Right atrium auricular region (tissue), 2 donors: Measurements from ENCODE around the gene PTGDS. TPM values are rescaled to one million over a fixed set of nuclear protein-coding genes. Genes with fewer than 3 reads are reported as not detected.

Experiments
- DNase-seq: peaks from one replicate; pipeline ENCODE4 v3.0.0-alpha.2; 2019; ENCODE audit warnings: low spot score
- H3K27ac ChIP-seq, 2 donors: fragments of 200-600 bp; sonication (generic); 1 replicate in 1 of 2; 2 replicates in 1 of 2; pipeline ENCODE4 v1.5.1; 2016 to 2019
- H3K27me3 ChIP-seq, 2 donors: fragments of 200-600 bp; sonication (generic); one replicate each; pipeline versions ENCODE4 v1.5.1 to v1.6.0; 2017 to 2019
- H3K36me3 ChIP-seq: fragments of 200-600 bp; sonication (generic); one replicate; pipeline ENCODE4 v1.5.1; 2016
- H3K4me1 ChIP-seq, 2 donors: fragments of 200-600 bp; sonication (generic); one replicate each; pipeline versions ENCODE4 v1.5.1 to v1.6.0; 2017 to 2019
- H3K4me3 ChIP-seq, 2 donors: fragments of 200-600 bp; sonication (generic); 1 replicate in 1 of 2; 2 replicates in 1 of 2; pipeline ENCODE4 v1.5.1; 2017 to 2019; ENCODE audit warnings: mild to moderate bottlenecking in 1 of 2, moderate library complexity in 1 of 2
- H3K9me3 ChIP-seq, 2 donors: fragments of 200-600 bp; sonication (generic); one replicate each; pipeline ENCODE4 v1.5.1; 2019
- CTCF ChIP-seq, 2 donors: fragments of 200-600 bp; sonication (generic); IDR thresholded peaks; one replicate each; pipeline ENCODE4 v1.5.1; 2019; ENCODE audit warnings: antibody characterized with exemption in 2 of 2
- total RNA-seq, 2 donors: library from RNA; depleted of rRNA; stranded (reverse); fragments of >200 nt; gene quantifications; one replicate each; pipeline ENCODE4 v1.1.0, GENCODE V29; 2016

Gene PTGDS
- total RNA-seq, 2 donors from 2014 or later, result 1,799 to 2,426 TPM

GRCh38 chr9:137015540-137015930 is 38.2 kb downstream of the PTGDS start:
- DNase-seq, result no peak
- H3K9me3 ChIP-seq, result no peaks in the 10 kb centered on the region
- no peaks in the 10 kb centered on the region for H3K4me1 ChIP-seq
- H3K4me3 ChIP-seq, result no peak overlapping the region
- H3K36me3 ChIP-seq, result peaks cover 45% of the 10 kb centered on the region
- H3K27ac ChIP-seq, result no peak overlapping the region
- no peak for TF ChIP-seq CTCF (IDR thresholded peaks at IDR 0.05)
- H3K27me3 ChIP-seq, result no peaks in the 10 kb centered on the region

DNA sequence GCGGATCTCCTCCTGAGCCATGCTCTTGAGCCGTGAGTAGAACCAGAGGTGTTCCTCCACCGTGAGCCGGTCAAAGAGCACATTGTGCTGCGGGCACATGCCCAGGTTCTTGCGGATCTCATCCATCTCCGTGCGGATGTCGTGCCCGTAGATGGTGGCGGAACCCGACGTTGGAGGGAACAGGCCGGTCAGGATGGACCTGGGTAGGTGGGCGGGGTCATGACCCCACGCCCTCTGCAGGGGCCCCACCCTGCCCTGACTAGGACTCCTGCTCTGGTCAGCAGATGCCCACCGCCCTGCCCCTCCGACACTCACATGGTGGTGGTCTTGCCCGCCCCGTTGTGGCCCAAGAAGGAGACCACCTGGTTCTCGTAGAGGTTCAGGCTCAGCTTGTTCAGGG is 38.7 kb downstream of the PTGDS start:
- no peaks in the 10 kb centered on the region for H3K27me3 ChIP-seq

DNA sequence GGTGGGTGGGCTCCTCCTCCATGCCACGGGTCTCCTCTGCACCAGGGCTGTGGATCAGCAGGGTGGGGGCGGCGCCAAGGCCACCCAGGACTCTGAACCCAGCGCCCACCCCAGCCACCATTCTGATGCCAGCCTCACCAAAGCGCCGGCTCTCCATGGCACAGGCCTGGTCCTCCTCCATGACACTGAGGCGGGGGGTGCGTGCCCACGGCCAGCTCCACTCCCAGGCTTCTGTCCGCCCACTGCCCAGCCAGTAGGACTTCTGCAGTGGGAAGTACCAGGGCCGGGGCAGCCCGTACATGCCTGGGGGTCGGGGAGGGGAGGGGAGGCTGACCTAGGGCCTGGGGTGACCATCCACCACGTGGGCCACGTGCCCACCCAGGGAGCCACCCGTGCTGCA is 39.1 kb downstream of the PTGDS start:
- no peak for TF ChIP-seq CTCF (IDR thresholded peaks at IDR 0.05)
- no peak overlapping the region for H3K4me3 ChIP-seq
- peaks cover 40% of the 10 kb centered on the region for H3K36me3 ChIP-seq

More for the DNA sequence above, 38.7 kb downstream of the PTGDS start:
- no peak overlapping the region for H3K4me3 ChIP-seq
- no peak overlapping the region for H3K27ac ChIP-seq
- no peak for DNase-seq
- TF ChIP-seq CTCF (IDR thresholded peaks at IDR 0.05), result no peak
- no peaks in the 10 kb centered on the region for H3K4me1 ChIP-seq
- peaks cover 45% of the 10 kb centered on the region for H3K36me3 ChIP-seq
- H3K9me3 ChIP-seq, result no peaks in the 10 kb centered on the region

DNA sequence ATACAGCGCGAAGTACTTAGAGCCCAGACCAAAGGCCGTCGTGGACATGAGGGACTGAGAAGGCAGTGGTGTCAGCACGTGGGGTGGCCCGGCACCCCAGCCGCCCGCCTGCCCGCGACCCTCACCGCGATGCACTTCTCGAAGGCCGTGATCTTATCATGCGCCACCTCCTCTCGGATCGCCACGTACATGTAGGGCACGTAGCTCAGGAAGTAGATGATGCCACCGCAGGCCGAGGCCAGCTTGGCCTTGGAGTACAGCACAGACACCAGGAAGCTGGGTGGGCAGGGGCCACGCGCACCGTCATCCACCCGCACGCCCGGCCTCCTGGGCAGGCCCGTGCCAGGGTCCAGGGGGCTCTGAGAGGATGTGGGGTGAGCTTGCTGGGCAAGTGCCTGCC is 39.8 kb downstream of the PTGDS start:
- no peak for TF ChIP-seq CTCF (IDR thresholded peaks at IDR 0.05)
- Histone ChIP-seq H3K4me1 (no peaks in the 10 kb centered on the region), H3K9me3 (no peaks in the 10 kb centered on the region), H3K27me3 (no peaks in the 10 kb centered on the region), H3K4me3 (no peak overlapping the region), H3K36me3 (peaks cover 34% of the 10 kb centered on the region), H3K27ac (no peak overlapping the region)
- DNase-seq, result no peak

More for the DNA sequence above, 39.1 kb downstream of the PTGDS start:
- DNase-seq, result no peak
- Histone ChIP-seq H3K27me3 (no peaks in the 10 kb centered on the region), H3K9me3 (no peaks in the 10 kb centered on the region), H3K27ac (no peak overlapping the region), H3K4me1 (no peaks in the 10 kb centered on the region)

DNA sequence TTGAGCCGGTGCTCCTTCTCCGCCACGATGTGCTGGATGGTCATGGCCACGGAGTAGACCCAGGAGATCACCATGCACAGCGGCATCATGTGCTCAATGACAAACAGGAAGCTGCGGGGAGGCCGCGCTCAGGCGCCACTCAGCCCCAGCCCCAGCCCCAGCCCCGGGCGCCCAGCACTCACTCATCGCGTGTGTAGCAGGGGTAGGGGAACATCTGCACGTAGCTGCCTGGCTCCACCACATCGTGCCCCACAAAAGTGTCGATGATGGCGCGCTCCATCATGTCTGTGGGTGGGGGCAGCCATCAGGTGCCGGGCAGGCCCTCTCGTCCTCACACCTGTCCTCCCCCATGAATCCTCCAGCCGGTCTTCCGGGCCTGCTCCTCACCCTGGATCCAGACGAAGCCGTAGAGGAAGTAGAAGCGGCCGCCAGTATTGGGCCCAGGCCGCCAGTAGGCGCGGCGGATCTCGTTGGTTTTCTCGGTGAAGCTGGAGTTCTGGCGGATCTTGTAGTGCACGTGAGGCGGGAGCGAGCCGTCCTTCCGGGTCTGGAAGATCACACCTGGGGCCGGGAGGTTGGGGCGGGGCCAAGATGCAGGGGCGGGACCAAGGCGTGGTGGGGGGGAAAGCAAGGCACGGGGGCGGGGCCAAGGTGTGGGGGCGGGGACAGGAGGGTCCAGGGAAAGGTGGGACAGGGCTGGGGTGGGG is 40.6 kb downstream of the PTGDS start:
- TF ChIP-seq CTCF (IDR thresholded peaks at IDR 0.05), result no peak

More for the DNA sequence above, 40.6 kb downstream of the PTGDS start:
- Histone ChIP-seq H3K4me1 (no peaks in the 10 kb centered on the region), H3K9me3 (no peaks in the 10 kb centered on the region), H3K4me3 (no peak overlapping the region), H3K27me3 (no peaks in the 10 kb centered on the region), H3K27ac (no peak overlapping the region), H3K36me3 (peaks cover 29% of the 10 kb centered on the region)
- no peak for DNase-seq
